Measurements from ENCODE around the gene FLOT1. TPM values are rescaled to one million over a fixed set of nuclear protein-coding genes. Genes with fewer than 3 reads are reported as not detected.
A peak's percentile ranks its signal among the peaks of the same experiment; 100 is the strongest.

Gene FLOT1
- total and polyA plus RNA-seq, 2 donors (not counting 1 experiment from before 2014, with no cell fraction given) = 71.2 to 79.4 TPM

GRCh38 chr6:30717129-30717844 lies 25.2 kb downstream of the FLOT1 start, which contains the start of gene MDC1:
Gene MDC1 (minus strand): TSS chr6:30717281. CDS start chr6:30715175, 2,106 bp downstream.
- H4K20me1 ChIP-seq (ENCODE audit: control insufficient read depth, insufficient read depth, low read length, poor library complexity, severe bottlenecking) = peaks cover 9% of the 10 kb centered on the region
- intact Hi-C loops (cut with micrococcal nuclease) = loop anchor here (1.0 kb wide), 6 partner anchors 30 to 161 kb away; partner anchors contain the start of genes ABCF1, DHX16, GNL1 and MRPS18B

More at GRCh38 chr6:30717129-30717844, 25.2 kb downstream of the FLOT1 start, which contains the start of gene MDC1:
- TF ChIP-seq EZH2 (IDR thresholded peaks at IDR 0.05; ENCODE audit: borderline replicate concordance, insufficient read depth, low read depth, low read length, poor library complexity, severe bottlenecking) (no peak), CTCF (IDR thresholded peaks at IDR 0.05) (peak; percentile 50)
- Histone ChIP-seq H3K27me3 (replicated peaks in 1 of 4; ENCODE audit: control extremely low read depth in 1 of 4, control insufficient read depth in 3 of 4, insufficient read depth in 4 of 4, low read length in 3 of 4) (no peaks in the 10 kb centered on the region), H3K79me2 (ENCODE audit: control insufficient read depth, insufficient read depth, low read length) (peaks cover 41% of the 10 kb centered on the region), H2AFZ (ENCODE audit: insufficient read depth, low read depth, low read length, poor library complexity, severe bottlenecking) (peak within 1 kb of the TSS; percentile 85), H3K4me3 (ENCODE audit: control extremely low read depth in 1 of 5, extremely low read depth in 1 of 5, insufficient read depth in 1 of 5, low read depth in 2 of 5, low read length in 4 of 5) (peak within 1 kb of the TSS; percentile 71 to 82 (median 80)), H3K4me1 (ENCODE audit: control insufficient read depth in 2 of 2, insufficient read depth in 2 of 2, low read length in 2 of 2) (peaks cover 24 to 34% of the 10 kb centered on the region in 2 donors), H3K36me3 (replicated peaks in 1 of 2; ENCODE audit: control extremely low read depth in 1 of 2, control insufficient read depth in 1 of 2, extremely low read depth in 1 of 2, insufficient read depth in 2 of 2, low read length in 1 of 2) (peaks cover 0 to 20% of the 10 kb centered on the region in 2 experiments), H3K9ac (ENCODE audit: low read length) (peak within 1 kb of the TSS; percentile 72), H3K4me2 (replicated peaks; ENCODE audit: low read depth, low read length, poor library complexity, severe bottlenecking) (peak within 1 kb of the TSS; percentile 76), H3K27ac (ENCODE audit: low read length in 2 of 2) (peak within 1 kb of the TSS; percentile 91 to 94), H3K9me3 (ENCODE audit: control extremely low read depth in 1 of 3, control insufficient read depth in 2 of 3, insufficient read depth in 1 of 3, low read length in 2 of 3) (no peaks in the 10 kb centered on the region)
- Mint-ChIP-seq H3K9me3 (ENCODE audit: insufficient read depth) (no peaks in the 10 kb centered on the region), H3K4me3 (peak within 1 kb of the TSS; percentile 96), H3K4me1 (peaks cover 41% of the 10 kb centered on the region), H3K27me3 (no peaks in the 10 kb centered on the region), H3K27ac (peak within 1 kb of the TSS; percentile 99)
- DNase-seq (peak; percentile 100), ATAC-seq (ENCODE audit: low read depth) (peak; percentile 70)
- ChIA-PET POLR2A (interaction anchor here (0.5 to 9.8 kb wide), 14 partner anchors 10 to 1721 kb away, joined by 3 to 216 read pairs (median 8); partner anchors contain the start of genes GNL1, MRPS18B, NRM and PPP1R10), CTCF (interaction anchor here (0.5 to 22.5 kb wide), 9 partner anchors 12 to 188 kb away, joined by 3 to 963 read pairs (median 5); partner anchors contain the start of genes DHX16, MRPS18B, NRM and PPP1R10)
- under 1% methylated on average over 46 of the region's 48 CpGs for WGBS (ENCODE audit: insufficient coverage)

Measured in B cell (primary cell).